BLaER1 treated with 17β-estradiol and CSF1 and Interleukin-3, amounts not matched to agents 10 nM and 100 nM (cell line): ENCODE results near the gene FAM110D.
A peak's percentile ranks its signal among the peaks of the same experiment; 100 is the strongest.

Experiments
- H3K27ac ChIP-seq, 11 experiments: shearing (Covaris generic); formaldehyde crosslinking; 2 replicates each; pipeline ENCODE4 v1.8.1; 2022
- H3K27me3 ChIP-seq, 11 experiments: shearing (Covaris generic); formaldehyde crosslinking; 2 replicates each; pipeline ENCODE4 v1.8.1; 2022
- H3K36me3 ChIP-seq, 11 experiments: shearing (Covaris generic); formaldehyde crosslinking; 2 replicates each; pipeline ENCODE4 v1.8.1; 2022
- H3K4me1 ChIP-seq, 10 experiments: shearing (Covaris generic); formaldehyde crosslinking; 2 replicates each; pipeline ENCODE4 v1.8.1; 2022
- H3K4me2 ChIP-seq, 11 experiments: shearing (Covaris generic); formaldehyde crosslinking; 2 replicates each; pipeline ENCODE4 v1.8.1; 2022
- H3K4me3 ChIP-seq, 10 experiments: shearing (Covaris generic); formaldehyde crosslinking; 2 replicates each; pipeline ENCODE4 v1.8.1; 2022
- H3K9ac ChIP-seq, 11 experiments: shearing (Covaris generic); formaldehyde crosslinking; 2 replicates each; pipeline ENCODE4 v1.8.1; 2022
- H3K9me3 ChIP-seq, 11 experiments: shearing (Covaris generic); formaldehyde crosslinking; replicated peaks in 1 of 11; 2 replicates each; pipeline ENCODE4 v1.8.1; 2022
- H4K20me1 ChIP-seq, 11 experiments: shearing (Covaris generic); formaldehyde crosslinking; 2 replicates each; pipeline ENCODE4 v1.8.1; 2022
- Cebpa-rat ChIP-seq, 11 experiments: shearing (Covaris generic); IDR thresholded peaks; 2 replicates each; pipeline ENCODE4 v1.8.1; 2022

Gene FAM110D

GRCh38 chr1:26164036-26164860 is 5.4 kb downstream of the FAM110D start:
- Histone ChIP-seq H3K4me1 (peaks cover 36 to 71% (median 63%) of the 10 kb centered on the region in 10 experiments), H3K27ac (peak overlapping the region in 9 of 11 experiments; percentile 26 to 64 (median 48); a peak in 13 of 22 replicates), H3K4me2 (peak overlapping the region; percentile 74 to 95 (median 91)), H3K9ac (peak overlapping the region; percentile 47 to 75 (median 67); a peak in 21 of 22 replicates), H3K36me3 (no peaks in the 10 kb centered on the region), H3K27me3 (peaks cover 0 to 29% (median 6%) of the 10 kb centered on the region in 11 experiments; a peak in 9 of 22 replicates), H3K4me3 (peak overlapping the region; percentile 46 to 68 (median 54)), H4K20me1 (no peaks in the 10 kb centered on the region), H3K9me3 (no peaks in the 10 kb centered on the region)
- TF ChIP-seq Cebpa-rat (IDR thresholded peaks at IDR 0.05): no peak

GRCh38 chr1:26164861-26165842 is 6.3 kb downstream of the FAM110D start:
- TF ChIP-seq Cebpa-rat (IDR thresholded peaks at IDR 0.05): no peak
- Histone ChIP-seq H3K4me3 (peak overlapping the region in 7 of 10 experiments; percentile 46 to 57 (median 52); a peak in 10 of 20 replicates), H3K9ac (peak overlapping the region in 9 of 11 experiments; percentile 51 to 75 (median 68); a peak in 15 of 22 replicates), H3K27ac (peak overlapping the region in 6 of 11 experiments; percentile 26 to 64 (median 50); a peak in 7 of 22 replicates), H3K4me1 (peaks cover 27 to 66% (median 57%) of the 10 kb centered on the region in 10 experiments), H3K4me2 (peak overlapping the region; percentile 74 to 95 (median 91)), H3K9me3 (no peaks in the 10 kb centered on the region), H3K36me3 (no peaks in the 10 kb centered on the region), H3K27me3 (peaks cover 0 to 26% (median 6%) of the 10 kb centered on the region in 11 experiments; a peak in 9 of 22 replicates), H4K20me1 (no peaks in the 10 kb centered on the region)

- H3K4me3 ChIP-seq: no peak overlapping the region
- H3K36me3 ChIP-seq: peaks cover 0 to 13% (median 11%) of the 10 kb centered on the region in 11 experiments; a peak in 17 of 22 replicates
- no peak overlapping the region for H3K27ac ChIP-seq
- no peaks in the 10 kb centered on the region for H3K9me3 ChIP-seq
- H4K20me1 ChIP-seq: peaks cover 0 to 16% (median 4%) of the 10 kb centered on the region in 11 experiments; a peak in 8 of 22 replicates
- peaks cover 33 to 64% (median 57%) of the 10 kb centered on the region in 10 experiments for H3K4me1 ChIP-seq
- H3K27me3 ChIP-seq: peaks cover 0 to 13% (median 6%) of the 10 kb centered on the region in 11 experiments; a peak in 8 of 22 replicates
- H3K9ac ChIP-seq: no peak overlapping the region
- TF ChIP-seq Cebpa-rat (IDR thresholded peaks at IDR 0.05): no peak
- no peak overlapping the region for H3K4me2 ChIP-seq
These were observed 7.9 kb downstream of the FAM110D start for GRCh38 chr1:26166719-26167281.

GRCh38 chr1:26168410-26169197 is 9.7 kb downstream of the FAM110D start, which contains the start of gene C1orf232:
C1orf232 (minus strand) TSS chr1:26168963; CDS start chr1:26168499, 464 bp downstream.
- H3K27me3 ChIP-seq: no peaks in the 10 kb centered on the region; a peak in 1 of 22 replicates
- H3K4me1 ChIP-seq: peaks cover 32 to 52% (median 48%) of the 10 kb centered on the region in 10 experiments
- peak within 1 kb of the TSS; percentile 83 to 99 (median 91) for H3K9ac ChIP-seq
- H3K27ac ChIP-seq: peak within 1 kb of the TSS; percentile 52 to 96 (median 89)
- no peak for TF ChIP-seq Cebpa-rat (IDR thresholded peaks at IDR 0.05)
- peak within 1 kb of the TSS; percentile 89 to 100 (median 98) for H3K4me2 ChIP-seq
- no peaks in the 10 kb centered on the region for H3K9me3 ChIP-seq
- peaks cover 0 to 24% (median 15%) of the 10 kb centered on the region in 11 experiments; a peak in 17 of 22 replicates for H3K36me3 ChIP-seq
- H3K4me3 ChIP-seq: peak within 1 kb of the TSS; percentile 72 to 99 (median 88)
- peaks cover 0 to 21% (median 4%) of the 10 kb centered on the region in 11 experiments; a peak in 8 of 22 replicates for H4K20me1 ChIP-seq

GRCh38 chr1:26169198-26169554 is 10.3 kb downstream of the FAM110D start:
- Histone ChIP-seq H3K4me3 (peak overlapping the region in 7 of 10 experiments; percentile 83 to 99 (median 88); a peak in 9 of 20 replicates), H4K20me1 (peaks cover 0 to 21% (median 4%) of the 10 kb centered on the region in 11 experiments; a peak in 9 of 22 replicates), H3K27me3 (no peaks in the 10 kb centered on the region), H3K9me3 (no peaks in the 10 kb centered on the region), H3K36me3 (peaks cover 0 to 24% (median 15%) of the 10 kb centered on the region in 11 experiments; a peak in 17 of 22 replicates), H3K27ac (peak overlapping the region in 5 of 11 experiments; percentile 81 to 96 (median 91); a peak in 5 of 22 replicates), H3K4me2 (peak overlapping the region; percentile 89 to 100 (median 98); a peak in 21 of 22 replicates), H3K9ac (peak overlapping the region in 7 of 11 experiments; percentile 83 to 99 (median 94); a peak in 10 of 22 replicates), H3K4me1 (peaks cover 28 to 47% (median 42%) of the 10 kb centered on the region in 10 experiments)
- TF ChIP-seq Cebpa-rat (IDR thresholded peaks at IDR 0.05): no peak

GRCh38 chr1:26169669-26170471 is 11.0 kb downstream of the FAM110D start, which contains the start of gene ZNF593:
ZNF593 (plus strand) TSS chr1:26169908; CDS start chr1:26169984, 76 bp downstream.
- Histone ChIP-seq H3K9me3 (no peaks in the 10 kb centered on the region), H3K4me1 (peaks cover 23 to 40% (median 35%) of the 10 kb centered on the region in 10 experiments), H3K27me3 (no peaks in the 10 kb centered on the region), H3K4me3 (peak within 1 kb of the TSS; percentile 72 to 99 (median 88)), H4K20me1 (peaks cover 0 to 21% (median 4%) of the 10 kb centered on the region in 11 experiments; a peak in 9 of 22 replicates), H3K36me3 (peaks cover 0 to 24% (median 15%) of the 10 kb centered on the region in 11 experiments; a peak in 17 of 22 replicates), H3K27ac (peak within 1 kb of the TSS; percentile 52 to 96 (median 89)), H3K4me2 (peak within 1 kb of the TSS; percentile 89 to 100 (median 98)), H3K9ac (peak within 1 kb of the TSS; percentile 83 to 99 (median 91))
- TF ChIP-seq Cebpa-rat (IDR thresholded peaks at IDR 0.05): no peak
